ENCODE measurements around the gene HNRNPR. TPM values are rescaled to one million over a fixed set of nuclear protein-coding genes. Genes with fewer than 3 reads are reported as not detected.

Gene HNRNPR
- total and polyA plus RNA-seq, 9 of the 15 experiments (the other 6 are each of a cell fraction or from before 2014, with no cell fraction given) = 80.9 to 372 (median 301) TPM

DNA sequence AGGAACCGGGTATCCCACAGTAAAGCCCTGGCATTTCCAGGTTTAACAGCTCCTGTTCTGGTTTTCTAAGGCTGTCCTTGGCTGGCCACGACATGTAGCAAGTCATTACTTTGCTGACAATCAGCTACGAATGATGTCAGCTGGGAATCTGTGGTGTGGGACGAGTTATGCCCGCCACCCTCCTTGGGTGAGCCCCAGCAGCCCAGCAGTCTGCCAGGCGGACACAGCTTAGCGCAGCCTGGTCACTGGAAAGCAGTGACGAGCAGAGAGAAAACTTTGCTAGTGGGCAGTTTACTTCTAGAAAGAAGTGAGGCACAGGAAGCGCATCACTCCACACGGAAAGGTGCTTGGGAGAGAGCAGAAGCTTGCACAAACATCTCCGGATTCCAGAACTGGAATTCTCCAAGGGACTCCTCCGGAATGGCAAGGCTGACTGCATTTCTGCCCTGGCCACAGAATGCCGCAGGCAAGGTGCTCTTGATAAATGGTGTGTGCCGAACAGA, 41.1 kb upstream of the HNRNPR start (continued):
- TF ChIP-seq NR3C1 (CRISPR knock-in tag; IDR thresholded peaks at IDR 0.05) (no peak), CBFB (CRISPR knock-in tag; IDR thresholded peaks at IDR 0.05) (0 out of 2 replicates have a peak, but pooled peaks have one; percentile 36), TAF1 (IDR thresholded peaks at IDR 0.05; ENCODE audit: control insufficient read depth, extremely low read depth, insufficient read depth, low read length, severe bottlenecking) (no peak), NR2C2 (CRISPR knock-in tag; IDR thresholded peaks at IDR 0.05) (no peak), NR2C2 (tag; IDR thresholded peaks at IDR 0.05) (peak; percentile 36; the same call in 1 of the 2 replicates), RCOR1 (IDR thresholded peaks at IDR 0.05; ENCODE audit: borderline replicate concordance in 1 of 2, low read depth in 2 of 2, low read length in 2 of 2) (no peak), ZNF174 (CRISPR knock-in tag; IDR thresholded peaks at IDR 0.05) (no peak), DDX20 (tag; IDR thresholded peaks at IDR 0.05; ENCODE audit: low read depth) (no peak), ETV1 (tag; conservative IDR thresholded peaks at IDR 0.05; ENCODE audit: low read depth) (no peak), BHLHE40 (IDR thresholded peaks at IDR 0.05; ENCODE audit: low read length) (no peak), ZNF584 (CRISPR knock-in tag; IDR thresholded peaks at IDR 0.05; ENCODE audit: low read depth) (no peak; the same call in 1 of the 2 replicates), SAFB2 (IDR thresholded peaks at IDR 0.05; ENCODE audit: borderline replicate concordance, low read depth, low read length, severe bottlenecking) (no peak), SMAD2 (IDR thresholded peaks at IDR 0.05; ENCODE audit: low read depth, low read length) (no peak), PTBP1 (IDR thresholded peaks at IDR 0.05; ENCODE audit: low read depth, low read length) (no peak), TRIM28 (IDR thresholded peaks at IDR 0.05) (no peak), HNRNPH1 (optimal IDR thresholded peaks at IDR 0.05; ENCODE audit: low read depth, low read length) (no peak), JUNB (CRISPR knock-in tag; conservative IDR thresholded peaks at IDR 0.05) (no peak), MTA1 (IDR thresholded peaks at IDR 0.05; ENCODE audit: borderline replicate concordance) (no peak), ELF1 (tag; IDR thresholded peaks at IDR 0.05) (no peak)
- TF ChIP-seq, protein P1, sequence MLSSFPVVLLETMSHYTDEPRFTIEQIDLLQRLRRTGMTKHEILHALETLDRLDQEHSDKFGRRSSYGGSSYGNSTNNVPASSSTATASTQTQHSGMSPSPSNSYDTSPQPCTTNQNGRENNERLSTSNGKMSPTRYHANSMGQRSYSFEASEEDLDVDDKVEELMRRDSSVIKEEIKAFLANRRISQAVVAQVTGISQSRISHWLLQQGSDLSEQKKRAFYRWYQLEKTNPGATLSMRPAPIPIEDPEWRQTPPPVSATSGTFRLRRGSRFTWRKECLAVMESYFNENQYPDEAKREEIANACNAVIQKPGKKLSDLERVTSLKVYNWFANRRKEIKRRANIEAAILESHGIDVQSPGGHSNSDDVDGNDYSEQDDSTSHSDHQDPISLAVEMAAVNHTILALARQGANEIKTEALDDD (IDR thresholded peaks at IDR 0.05) = no peak
- TF ChIP-seq, protein P2, sequence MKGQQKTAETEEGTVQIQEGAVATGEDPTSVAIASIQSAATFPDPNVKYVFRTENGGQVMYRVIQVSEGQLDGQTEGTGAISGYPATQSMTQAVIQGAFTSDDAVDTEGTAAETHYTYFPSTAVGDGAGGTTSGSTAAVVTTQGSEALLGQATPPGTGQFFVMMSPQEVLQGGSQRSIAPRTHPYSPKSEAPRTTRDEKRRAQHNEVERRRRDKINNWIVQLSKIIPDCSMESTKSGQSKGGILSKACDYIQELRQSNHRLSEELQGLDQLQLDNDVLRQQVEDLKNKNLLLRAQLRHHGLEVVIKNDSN (CRISPR knock-in tag; IDR thresholded peaks at IDR 0.05) = no peak
- TF ChIP-seq, protein P3, sequence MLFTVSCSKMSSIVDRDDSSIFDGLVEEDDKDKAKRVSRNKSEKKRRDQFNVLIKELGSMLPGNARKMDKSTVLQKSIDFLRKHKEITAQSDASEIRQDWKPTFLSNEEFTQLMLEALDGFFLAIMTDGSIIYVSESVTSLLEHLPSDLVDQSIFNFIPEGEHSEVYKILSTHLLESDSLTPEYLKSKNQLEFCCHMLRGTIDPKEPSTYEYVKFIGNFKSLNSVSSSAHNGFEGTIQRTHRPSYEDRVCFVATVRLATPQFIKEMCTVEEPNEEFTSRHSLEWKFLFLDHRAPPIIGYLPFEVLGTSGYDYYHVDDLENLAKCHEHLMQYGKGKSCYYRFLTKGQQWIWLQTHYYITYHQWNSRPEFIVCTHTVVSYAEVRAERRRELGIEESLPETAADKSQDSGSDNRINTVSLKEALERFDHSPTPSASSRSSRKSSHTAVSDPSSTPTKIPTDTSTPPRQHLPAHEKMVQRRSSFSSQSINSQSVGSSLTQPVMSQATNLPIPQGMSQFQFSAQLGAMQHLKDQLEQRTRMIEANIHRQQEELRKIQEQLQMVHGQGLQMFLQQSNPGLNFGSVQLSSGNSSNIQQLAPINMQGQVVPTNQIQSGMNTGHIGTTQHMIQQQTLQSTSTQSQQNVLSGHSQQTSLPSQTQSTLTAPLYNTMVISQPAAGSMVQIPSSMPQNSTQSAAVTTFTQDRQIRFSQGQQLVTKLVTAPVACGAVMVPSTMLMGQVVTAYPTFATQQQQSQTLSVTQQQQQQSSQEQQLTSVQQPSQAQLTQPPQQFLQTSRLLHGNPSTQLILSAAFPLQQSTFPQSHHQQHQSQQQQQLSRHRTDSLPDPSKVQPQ (CRISPR knock-in tag; IDR thresholded peaks at IDR 0.05; ENCODE audit: borderline replicate concordance) = no peak
- TF ChIP-seq, protein P4, sequence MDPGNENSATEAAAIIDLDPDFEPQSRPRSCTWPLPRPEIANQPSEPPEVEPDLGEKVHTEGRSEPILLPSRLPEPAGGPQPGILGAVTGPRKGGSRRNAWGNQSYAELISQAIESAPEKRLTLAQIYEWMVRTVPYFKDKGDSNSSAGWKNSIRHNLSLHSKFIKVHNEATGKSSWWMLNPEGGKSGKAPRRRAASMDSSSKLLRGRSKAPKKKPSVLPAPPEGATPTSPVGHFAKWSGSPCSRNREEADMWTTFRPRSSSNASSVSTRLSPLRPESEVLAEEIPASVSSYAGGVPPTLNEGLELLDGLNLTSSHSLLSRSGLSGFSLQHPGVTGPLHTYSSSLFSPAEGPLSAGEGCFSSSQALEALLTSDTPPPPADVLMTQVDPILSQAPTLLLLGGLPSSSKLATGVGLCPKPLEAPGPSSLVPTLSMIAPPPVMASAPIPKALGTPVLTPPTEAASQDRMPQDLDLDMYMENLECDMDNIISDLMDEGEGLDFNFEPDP (CRISPR knock-in tag; IDR thresholded peaks at IDR 0.05) = no peak

Measured in K562 (cell line).